GM19438 (cell line): ENCODE results near the gene CNTNAP5.

Experiments
- ATAC-seq: cut with Tn5 transposase; IDR thresholded peaks from one replicate; pipeline ENCODE4 v1.9.1; 2021; ENCODE audit warnings: low read depth; ENCODE audit not compliant: unreplicated experiment

Gene CNTNAP5

DNA sequence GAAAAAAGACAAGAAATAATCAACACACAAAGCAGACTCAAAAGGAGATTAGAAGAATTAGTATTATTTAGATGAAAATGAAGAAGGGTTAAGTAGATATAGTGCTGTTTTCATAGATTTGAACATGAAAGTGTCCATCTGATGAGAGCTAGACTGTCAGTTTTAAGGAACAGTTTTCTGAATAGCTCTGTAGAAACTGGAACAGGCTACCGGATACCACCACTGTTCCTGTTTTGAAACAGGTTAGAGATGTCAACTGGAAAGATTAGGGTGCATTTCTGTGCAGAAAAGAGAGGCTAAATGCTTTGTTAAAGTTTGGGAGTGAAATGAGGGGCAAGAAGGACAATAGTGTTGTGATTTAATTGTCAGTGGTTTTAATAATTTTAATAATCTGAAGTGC lies 908.8 kb downstream of the CNTNAP5 start:
- ATAC-seq, result no peak

GRCh38 chr2:124953921-124954320 lies 928.8 kb downstream of the CNTNAP5 start:
- no peak for ATAC-seq

GRCh38 chr2:124959581-124959980 lies 934.5 kb downstream of the CNTNAP5 start:
- ATAC-seq, result no peak

DNA sequence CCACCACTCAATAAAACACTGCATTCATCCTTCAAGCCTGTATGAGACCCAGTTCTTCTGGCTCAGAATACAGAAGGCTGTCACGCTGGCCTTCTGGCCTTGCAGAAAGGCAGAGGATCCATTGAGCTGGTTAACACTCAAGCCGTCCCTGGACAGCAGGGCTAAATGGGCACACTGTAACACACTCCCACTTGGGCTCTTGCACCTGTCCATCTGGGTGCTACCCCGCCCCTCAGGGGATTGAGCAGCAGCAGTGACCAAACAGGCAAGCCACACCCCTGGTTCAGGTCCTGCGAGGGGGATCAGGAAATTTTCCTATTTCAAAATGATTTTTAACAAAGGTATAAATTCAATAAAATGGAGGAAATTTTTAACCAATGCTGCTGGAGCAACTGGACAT lies 936.0 kb downstream of the CNTNAP5 start:
- no peak for ATAC-seq
